Stimulated activated CD4-positive, alpha-beta T cell treated with anti-CD3 and anti-CD28 coated beads, Interleukin-15, amount 100 ng/mL, for 1 hour (primary cell): ENCODE results near the gene OR4S2.

Experiments
- DNase-seq, 2 donors: peaks; one replicate each; pipeline ENCODE4 v3.0.0-alpha.2; 2020; ENCODE audit warnings: low read depth in 1 of 2, low spot score in 1 of 2

OR4S2 gene

GRCh38 chr11:55648027-55648426 is at the start of gene OR4S2:
Gene OR4S2, plus strand, starts transcription at chr11:55648327. Its CDS starts 2,577 bp downstream, at chr11:55650904.
- no peak for DNase-seq

GRCh38 chr11:55607545-55607944 is 40.6 kb upstream of the OR4S2 start, which contains the start of gene OR4C11:
Gene OR4C11, minus strand, starts transcription at chr11:55607645. Its CDS starts 3,272 bp downstream, at chr11:55604373.
- no peak for DNase-seq

- DNase-seq: no peak
Observed at GRCh38 chr11:55624531-55624930, 23.6 kb upstream of the OR4S2 start.

GRCh38 chr11:55634813-55635212 is 13.3 kb upstream of the OR4S2 start, which contains the start of gene OR4P4:
Gene OR4P4, plus strand, starts transcription at chr11:55635113.
- no peak for DNase-seq

- DNase-seq: no peak
Observed at GRCh38 chr11:55652560-55652959, 4.4 kb downstream of the OR4S2 start.

GRCh38 chr11:55655096-55655495 is 7.0 kb downstream of the OR4S2 start:
- no peak for DNase-seq

- DNase-seq: no peak
Observed at GRCh38 chr11:55658031-55658573, 10.0 kb downstream of the OR4S2 start.

GRCh38 chr11:55658608-55659007 is 10.5 kb downstream of the OR4S2 start:
- no peak for DNase-seq

GRCh38 chr11:55661901-55662300 is 13.8 kb downstream of the OR4S2 start, which contains the start of gene OR4C6:
Gene OR4C6, plus strand, starts transcription at chr11:55662201. Its CDS starts 2,966 bp downstream, at chr11:55665167.
- DNase-seq: no peak

GRCh38 chr11:55669376-55669775 is 21.2 kb downstream of the OR4S2 start:
- no peak for DNase-seq

GRCh38 chr11:55673860-55674259 is 25.7 kb downstream of the OR4S2 start:
- no peak for DNase-seq

GRCh38 chr11:55697817-55698216 is 49.7 kb downstream of the OR4S2 start:
- DNase-seq: no peak

- no peak for DNase-seq
Observed at GRCh38 chr11:55701429-55701828, 53.3 kb downstream of the OR4S2 start.
